ENCODE data around the gene C16orf89.
"Not testable (repeated sequence)": the region's sequence is repeated elsewhere in the genome, so short reads cannot be mapped to it uniquely, and the experiment has no call there.

C16orf89 gene, protein sequence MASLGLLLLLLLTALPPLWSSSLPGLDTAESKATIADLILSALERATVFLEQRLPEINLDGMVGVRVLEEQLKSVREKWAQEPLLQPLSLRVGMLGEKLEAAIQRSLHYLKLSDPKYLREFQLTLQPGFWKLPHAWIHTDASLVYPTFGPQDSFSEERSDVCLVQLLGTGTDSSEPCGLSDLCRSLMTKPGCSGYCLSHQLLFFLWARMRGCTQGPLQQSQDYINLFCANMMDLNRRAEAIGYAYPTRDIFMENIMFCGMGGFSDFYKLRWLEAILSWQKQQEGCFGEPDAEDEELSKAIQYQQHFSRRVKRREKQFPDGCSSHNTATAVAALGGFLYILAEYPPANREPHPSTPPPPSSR

DNA sequence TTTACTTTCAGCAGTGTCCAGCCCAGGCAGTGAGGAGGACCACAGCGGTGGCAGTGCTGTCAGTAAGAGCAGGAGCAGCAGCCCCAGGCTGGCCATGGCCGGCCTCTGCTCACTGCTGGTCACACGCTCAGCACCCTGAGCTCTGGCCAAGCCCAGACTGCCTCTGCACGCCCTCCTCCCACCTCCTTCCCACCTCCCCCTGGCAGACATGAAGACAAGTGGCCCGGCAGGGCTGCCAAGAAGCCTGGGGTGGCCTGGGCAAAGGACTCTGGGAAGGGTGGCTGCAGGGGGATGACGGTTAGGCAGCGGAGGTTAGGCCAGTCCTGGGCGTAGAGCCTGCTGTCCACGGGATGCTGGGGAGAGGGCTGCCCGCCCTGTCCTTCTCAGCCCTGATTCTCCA lies at the start of gene C16orf89:
Gene C16orf89 (minus strand): TSS at position 144 of the 400 bp plus-strand sequence. CDS start 48 bp downstream, at position 96.
- no peak for DNase-seq (ENCODE audit: low read depth)
- TF ChIP-seq, protein P1, sequence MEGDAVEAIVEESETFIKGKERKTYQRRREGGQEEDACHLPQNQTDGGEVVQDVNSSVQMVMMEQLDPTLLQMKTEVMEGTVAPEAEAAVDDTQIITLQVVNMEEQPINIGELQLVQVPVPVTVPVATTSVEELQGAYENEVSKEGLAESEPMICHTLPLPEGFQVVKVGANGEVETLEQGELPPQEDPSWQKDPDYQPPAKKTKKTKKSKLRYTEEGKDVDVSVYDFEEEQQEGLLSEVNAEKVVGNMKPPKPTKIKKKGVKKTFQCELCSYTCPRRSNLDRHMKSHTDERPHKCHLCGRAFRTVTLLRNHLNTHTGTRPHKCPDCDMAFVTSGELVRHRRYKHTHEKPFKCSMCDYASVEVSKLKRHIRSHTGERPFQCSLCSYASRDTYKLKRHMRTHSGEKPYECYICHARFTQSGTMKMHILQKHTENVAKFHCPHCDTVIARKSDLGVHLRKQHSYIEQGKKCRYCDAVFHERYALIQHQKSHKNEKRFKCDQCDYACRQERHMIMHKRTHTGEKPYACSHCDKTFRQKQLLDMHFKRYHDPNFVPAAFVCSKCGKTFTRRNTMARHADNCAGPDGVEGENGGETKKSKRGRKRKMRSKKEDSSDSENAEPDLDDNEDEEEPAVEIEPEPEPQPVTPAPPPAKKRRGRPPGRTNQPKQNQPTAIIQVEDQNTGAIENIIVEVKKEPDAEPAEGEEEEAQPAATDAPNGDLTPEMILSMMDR (IDR thresholded peaks at IDR 0.05; ENCODE audit: low read length, missing control alignments) = no peak
- no peak within 1 kb of the TSS for H3K4me3 ChIP-seq (replicated peaks; ENCODE audit: low read depth, low read length)

DNA sequence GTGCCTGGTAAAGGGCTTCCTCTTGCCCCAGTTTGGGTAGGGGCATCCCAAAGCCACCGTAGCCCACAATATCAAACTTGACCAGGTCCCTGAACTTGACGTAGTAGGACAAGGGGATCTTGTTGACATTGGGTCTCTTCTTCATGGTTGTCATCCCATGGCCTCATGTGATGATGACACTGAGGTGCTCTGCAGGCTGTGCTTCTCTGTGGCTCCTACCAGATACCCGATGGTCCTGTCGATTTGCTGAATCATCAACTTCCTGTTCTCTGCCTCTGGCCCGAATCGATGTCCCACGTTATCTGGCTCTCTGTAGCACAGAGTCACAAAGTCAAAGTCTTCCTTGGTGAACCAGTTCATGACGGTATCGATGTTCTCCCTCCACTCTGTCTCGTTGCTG lies 45.2 kb upstream of the C16orf89 start:
- not testable (repeated sequence) for DNase-seq (ENCODE audit: low read depth)

DNA sequence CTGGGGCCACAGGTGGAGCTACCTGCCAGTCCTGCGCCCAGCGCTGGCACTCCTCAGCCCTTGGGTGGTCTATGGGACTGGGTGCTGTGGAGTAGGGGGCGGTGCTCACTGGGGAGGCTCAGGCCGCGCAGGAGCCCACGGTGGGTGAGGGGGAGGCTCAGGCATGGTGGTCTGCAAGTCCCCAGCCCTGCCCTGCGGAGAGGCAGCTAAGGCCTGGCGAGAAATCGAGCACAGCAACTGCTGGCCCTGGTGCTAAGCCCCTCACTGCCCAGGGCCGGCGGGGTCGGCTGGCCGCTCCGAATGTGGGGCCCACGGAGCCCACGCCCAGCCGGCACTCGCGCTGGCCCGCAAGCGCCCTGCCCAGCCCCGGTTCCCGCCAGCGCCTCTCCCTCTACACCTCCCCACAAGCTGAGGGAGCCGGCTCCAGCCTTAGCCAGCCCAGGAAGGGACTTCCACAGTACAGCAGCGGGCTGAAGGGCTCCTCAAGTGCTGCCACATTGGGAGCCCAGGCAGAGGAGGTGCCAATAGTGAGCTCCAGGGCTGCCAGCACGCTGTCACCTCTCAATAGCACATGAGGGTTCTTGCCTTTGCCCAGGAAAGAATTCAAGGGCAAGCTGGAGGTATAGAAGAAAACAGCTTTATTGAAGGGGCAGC lies 42.9 kb upstream of the C16orf89 start:
- DNase-seq (ENCODE audit: low read depth) = no peak
- no peak overlapping the region for H3K4me3 ChIP-seq (replicated peaks; ENCODE audit: low read depth, low read length)
- TF ChIP-seq, protein P1 (IDR thresholded peaks at IDR 0.05; ENCODE audit: low read length, missing control alignments) = no peak

More for the DNA sequence above, 45.2 kb upstream of the C16orf89 start:
- not testable (repeated sequence) for H3K4me3 ChIP-seq (replicated peaks; ENCODE audit: low read depth, low read length)

DNA sequence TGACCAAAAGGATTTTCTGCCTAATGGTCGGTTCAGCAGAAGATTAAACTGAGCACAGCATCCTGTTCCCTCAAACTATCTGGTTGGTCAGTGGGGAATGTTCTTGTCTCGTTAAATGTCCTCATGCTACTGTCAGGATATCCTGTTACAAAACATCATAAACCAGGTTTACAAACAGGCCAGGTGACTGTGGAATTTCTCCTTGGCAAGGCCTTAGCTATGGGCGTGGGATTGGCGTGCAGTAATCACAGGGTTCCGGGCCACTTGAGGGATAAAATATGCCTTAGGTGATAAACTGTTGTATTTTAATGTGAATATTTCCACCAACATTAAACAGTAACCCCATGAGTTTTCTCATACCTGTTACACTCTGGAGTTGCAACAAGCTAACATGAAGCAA lies 39.3 kb upstream of the C16orf89 start:
- not testable (repeated sequence) for H3K4me3 ChIP-seq (replicated peaks; ENCODE audit: low read depth, low read length); DNase-seq (ENCODE audit: low read depth)

DNA sequence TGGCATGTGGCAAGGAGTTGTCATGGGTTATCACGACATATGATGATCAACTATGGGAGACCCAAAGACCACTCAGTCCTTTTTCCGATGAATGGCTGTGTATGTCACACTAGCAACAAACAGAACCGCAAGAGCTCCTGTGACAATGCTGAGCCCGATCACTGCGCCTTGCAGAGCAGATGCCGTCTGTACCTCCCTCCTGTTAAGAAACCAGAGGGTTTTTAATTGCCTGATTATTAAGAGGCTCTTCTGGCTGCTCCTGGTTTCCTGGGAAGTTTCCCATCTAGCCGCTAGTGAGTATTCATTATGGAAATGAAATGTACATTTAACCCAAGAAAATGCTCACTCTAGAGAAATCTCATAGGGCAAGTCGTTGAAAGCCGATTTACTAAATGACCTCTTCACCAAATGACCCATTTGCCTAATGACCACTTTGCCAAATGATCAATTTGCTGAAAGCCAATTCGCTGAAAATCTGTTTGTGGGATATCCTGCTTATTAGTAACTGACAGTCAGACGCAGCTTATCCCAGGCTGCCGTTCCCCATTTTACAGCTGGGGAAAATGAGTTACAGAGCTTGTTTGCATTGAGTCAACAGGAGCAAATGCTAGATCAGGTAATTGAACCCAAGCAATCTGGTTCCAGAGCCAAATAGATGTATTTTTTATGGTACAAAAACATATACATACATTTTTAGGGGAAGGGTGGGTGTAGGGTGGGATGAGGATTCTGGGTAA lies 37.7 kb upstream of the C16orf89 start:
- not testable (repeated sequence) for H3K4me3 ChIP-seq (replicated peaks; ENCODE audit: low read depth, low read length); DNase-seq (ENCODE audit: low read depth)

DNA sequence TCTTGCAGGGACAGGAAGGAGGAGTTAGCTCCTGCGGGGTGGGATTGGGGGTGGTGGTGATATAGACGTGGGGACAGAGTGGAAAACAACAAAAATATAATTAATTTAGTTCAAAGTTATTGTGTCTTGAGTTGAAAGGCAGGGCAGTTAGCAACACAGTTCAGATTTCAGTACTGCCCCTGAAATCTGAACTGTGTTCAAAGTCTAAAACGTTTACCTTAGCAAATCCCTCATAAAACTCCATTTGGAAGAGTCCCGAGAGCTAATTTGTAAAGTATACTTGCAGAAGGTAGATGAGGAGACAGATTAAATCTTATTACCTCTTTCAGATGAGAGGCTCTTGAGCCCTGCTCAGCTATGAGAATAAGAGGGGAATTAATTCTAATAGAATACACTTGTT lies 33.4 kb upstream of the C16orf89 start:
- H3K4me3 ChIP-seq (replicated peaks; ENCODE audit: low read depth, low read length) = not testable (repeated sequence)

DNA sequence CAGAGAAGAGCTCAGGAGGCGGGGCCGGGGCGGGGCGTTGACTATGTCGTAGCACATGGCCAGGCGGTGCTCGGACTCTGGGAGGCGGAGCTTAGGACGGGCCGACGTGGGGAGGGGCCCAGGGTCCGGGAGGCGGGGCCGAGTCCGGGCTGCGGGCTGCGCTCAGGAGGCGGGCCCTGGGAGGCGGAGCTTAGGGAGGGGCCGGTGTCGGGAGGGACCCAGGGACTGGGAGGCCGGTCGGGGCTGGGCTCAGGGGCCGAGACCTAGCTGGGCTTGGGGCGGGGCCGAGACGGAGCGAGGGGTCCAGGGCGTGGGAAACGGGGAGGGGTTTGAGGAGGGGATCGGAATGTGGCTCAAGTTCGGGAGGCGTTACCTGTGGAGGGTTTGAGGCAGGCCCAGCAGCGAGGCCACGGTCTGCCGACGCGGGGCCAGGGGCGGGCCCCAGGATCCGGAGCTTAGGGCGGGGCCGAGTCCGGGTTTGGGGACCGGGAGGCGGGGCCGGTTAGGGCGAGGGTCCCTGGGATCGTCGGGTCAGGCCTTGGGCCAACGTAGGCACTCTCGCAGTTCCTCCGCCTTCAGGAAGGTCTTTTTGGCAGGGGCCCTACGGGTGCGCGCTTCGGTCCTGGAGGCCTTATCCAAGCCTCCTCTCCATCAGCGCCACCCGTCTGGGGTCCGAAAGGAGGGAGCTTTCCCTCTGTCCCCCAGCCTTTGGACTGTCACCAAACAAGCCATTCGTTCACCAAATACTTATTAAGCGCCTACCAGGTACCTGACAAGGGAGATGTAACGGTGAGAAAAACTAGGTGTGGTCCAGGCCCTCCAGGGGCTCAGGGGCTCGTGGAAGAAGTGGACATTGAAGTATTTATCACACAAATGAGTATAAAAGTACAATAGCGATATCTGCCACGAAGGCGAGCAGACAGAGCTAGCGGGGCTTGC lies 32.7 kb upstream of the C16orf89 start:
- H3K4me3 ChIP-seq (replicated peaks; ENCODE audit: low read depth, low read length) = peak overlapping the region; percentile 61
- DNase-seq (ENCODE audit: low read depth) = peak; percentile 73

More for the DNA sequence above, 33.4 kb upstream of the C16orf89 start:
- DNase-seq (ENCODE audit: low read depth) = not testable (repeated sequence)

DNA sequence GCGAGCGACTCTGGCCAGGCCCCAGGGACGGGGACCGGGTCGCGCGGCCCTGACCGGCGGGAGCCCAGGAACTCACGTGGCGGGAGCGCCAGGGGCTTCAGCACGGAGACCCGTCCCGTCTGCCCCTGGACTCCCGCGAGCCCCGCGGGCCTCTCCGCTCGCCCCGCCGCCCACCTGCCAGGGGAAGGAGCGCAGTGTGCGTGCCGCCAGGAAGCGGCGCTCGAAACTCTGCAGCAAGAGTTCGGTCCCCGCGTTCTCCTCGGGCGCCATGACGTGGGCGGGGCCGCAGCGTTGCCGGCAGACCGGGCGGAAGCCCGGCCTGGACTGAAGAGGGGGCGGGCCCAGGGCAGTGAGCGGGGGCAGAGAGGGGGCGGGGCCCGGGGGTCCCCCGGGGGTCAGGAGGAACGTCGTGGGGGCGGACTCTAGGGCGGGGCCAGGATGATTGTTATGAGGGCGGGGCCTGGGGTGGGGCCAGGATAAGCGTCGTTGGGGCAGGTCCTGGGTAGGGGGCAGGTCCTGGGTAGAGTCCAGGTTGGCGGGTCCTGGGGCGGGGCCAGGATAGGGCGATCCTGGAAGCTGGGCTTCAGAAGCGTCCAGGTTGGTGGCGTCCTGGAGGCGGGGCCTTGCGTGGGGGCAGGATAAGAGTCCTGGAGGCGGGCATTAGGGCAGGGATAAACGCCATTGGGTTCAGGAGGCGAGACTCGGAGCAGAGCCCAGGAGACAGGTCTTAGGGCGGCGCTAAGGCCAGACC lies 31.9 kb upstream of the C16orf89 start, which contains the start of gene EEF2KMT:
Gene EEF2KMT (minus strand): TSS at position 326 of the 751 bp plus-strand sequence. CDS start 56 bp downstream, at position 270.
- H3K4me3 ChIP-seq (replicated peaks; ENCODE audit: low read depth, low read length) = peak within 1 kb of the TSS; percentile 61
- peak; percentile 100 for DNase-seq (ENCODE audit: low read depth)

DNA sequence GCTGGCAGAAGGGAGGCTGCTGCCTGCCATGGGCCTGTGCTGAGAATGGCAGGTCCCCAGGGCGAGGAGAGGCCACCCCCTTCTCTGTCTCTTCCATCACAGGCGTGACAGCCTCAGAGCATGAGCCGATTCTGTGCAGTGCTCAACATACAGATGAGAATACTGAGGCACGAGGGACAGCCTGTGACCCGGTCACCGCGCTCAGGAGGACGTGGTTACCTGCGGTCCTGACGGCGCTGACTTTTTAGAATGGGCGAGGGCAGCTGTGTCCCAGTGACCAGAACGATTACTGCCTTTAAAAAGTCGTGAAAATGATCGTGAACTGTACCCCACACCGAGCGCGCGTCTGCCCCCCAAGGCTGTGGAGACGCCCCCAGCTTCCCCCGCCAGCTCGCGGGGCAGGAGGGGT lies 31.3 kb upstream of the C16orf89 start:
- H3K4me3 ChIP-seq (replicated peaks; ENCODE audit: low read depth, low read length) = peak overlapping the region; percentile 58
- DNase-seq (ENCODE audit: low read depth) = not testable (repeated sequence)

DNA sequence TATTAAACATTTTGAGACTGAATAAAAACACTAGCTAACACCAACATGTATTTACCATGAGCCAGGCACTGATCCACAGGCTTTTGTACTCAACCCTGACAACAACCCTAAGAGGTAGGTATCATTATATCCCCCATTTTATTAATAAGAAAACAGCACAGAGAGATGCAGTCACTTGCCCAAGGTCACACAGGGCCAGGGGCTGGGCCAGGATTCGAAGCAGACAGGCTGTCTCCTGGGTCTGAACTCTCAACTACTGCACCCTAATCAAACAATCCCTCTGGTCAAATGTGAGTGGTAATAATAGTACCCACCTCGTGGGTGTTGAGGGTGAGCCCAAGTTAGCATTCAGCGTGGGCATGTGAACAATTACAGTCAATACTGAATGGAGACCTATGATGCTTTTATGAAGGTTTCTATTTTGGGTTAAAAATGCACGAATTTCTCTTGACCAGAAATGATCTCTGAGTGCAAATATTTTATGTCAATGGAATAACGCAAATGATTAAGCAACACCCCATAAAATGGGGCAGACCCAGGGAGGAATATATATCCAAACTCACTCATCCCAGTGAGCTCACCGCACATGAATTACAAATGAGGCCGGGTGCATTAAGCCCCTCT lies 30.8 kb upstream of the C16orf89 start:
- H3K4me3 ChIP-seq (replicated peaks; ENCODE audit: low read depth, low read length) = peak overlapping the region; percentile 58

DNA sequence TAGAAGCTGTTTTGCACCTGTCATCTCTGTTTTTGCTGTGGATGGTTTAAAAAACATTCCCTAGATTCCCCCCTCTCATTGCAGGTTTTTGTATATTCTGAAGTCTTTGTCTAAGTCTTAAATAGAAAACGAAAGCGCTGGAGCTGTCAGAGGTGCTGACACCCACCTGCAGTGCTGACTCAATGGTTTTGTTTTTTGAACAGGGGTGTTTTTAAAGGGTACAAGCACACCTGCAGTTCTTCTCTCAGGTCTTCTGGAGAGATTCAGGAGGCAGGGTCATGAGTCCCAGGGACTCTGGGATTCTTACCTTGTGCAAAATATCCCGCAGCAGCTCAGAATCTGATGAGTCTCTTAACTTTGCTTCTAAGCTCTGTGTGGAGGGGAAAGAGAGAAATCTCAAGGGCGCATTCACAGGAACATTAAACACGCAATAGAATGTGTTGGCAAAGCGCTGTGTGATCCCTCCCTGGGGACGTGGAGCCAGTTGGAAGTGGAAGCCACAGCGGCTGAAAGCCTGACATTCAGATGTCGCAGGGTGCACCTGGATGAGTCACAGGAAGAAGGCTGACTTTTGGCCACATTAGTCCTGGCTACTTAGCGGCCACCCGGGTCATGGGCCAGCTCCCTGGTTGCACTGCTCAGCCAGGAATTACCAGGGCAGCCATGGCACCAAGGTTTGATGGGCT lies 29.5 kb upstream of the C16orf89 start:
- not testable (repeated sequence) for DNase-seq (ENCODE audit: low read depth); H3K4me3 ChIP-seq (replicated peaks; ENCODE audit: low read depth, low read length)

More for the DNA sequence above, 30.8 kb upstream of the C16orf89 start:
- not testable (repeated sequence) for DNase-seq (ENCODE audit: low read depth)

DNA sequence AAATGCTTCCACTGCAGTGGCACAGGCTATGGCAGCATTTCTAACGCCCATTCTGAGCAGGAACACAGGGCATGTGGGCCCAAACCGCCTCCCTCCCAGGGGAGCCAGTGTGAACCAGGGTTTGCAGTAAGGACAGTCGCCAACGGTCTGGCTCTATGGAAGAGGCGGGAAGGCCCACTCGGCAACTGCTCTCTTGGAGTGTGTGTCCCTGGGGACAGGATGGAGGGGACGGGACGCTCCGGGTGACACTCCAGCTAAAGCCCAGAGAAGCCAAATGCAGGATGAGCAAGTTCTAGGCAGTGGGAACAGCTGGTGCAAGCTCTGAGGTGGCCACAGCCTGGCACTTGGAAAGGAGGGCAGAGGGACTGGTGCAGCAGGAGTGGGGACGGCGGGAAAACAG lies 28.0 kb upstream of the C16orf89 start:
- H3K4me3 ChIP-seq (replicated peaks; ENCODE audit: low read depth, low read length); DNase-seq (ENCODE audit: low read depth): not testable (repeated sequence)

DNA sequence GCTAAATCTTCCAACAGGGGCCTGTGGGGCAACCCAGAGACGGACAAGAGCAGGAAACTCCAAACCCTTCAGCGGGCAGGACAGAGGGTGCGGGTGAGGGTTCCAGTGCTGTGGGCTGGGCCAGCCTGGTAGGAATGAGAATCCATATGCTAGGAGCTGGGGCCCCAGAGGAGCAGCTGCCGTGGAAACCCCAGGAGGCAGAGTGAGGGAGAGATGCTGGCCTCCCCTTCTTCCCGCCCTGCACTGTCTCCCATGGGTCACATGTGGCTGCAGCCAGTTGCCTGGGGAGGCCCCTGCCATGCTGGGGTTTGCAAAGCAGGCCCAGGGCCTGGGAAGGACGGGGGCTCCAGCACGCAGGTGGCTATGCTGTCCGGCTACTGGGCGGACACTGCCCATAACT lies 27.3 kb upstream of the C16orf89 start:
- not testable (repeated sequence) for DNase-seq (ENCODE audit: low read depth); H3K4me3 ChIP-seq (replicated peaks; ENCODE audit: low read depth, low read length)

DNA sequence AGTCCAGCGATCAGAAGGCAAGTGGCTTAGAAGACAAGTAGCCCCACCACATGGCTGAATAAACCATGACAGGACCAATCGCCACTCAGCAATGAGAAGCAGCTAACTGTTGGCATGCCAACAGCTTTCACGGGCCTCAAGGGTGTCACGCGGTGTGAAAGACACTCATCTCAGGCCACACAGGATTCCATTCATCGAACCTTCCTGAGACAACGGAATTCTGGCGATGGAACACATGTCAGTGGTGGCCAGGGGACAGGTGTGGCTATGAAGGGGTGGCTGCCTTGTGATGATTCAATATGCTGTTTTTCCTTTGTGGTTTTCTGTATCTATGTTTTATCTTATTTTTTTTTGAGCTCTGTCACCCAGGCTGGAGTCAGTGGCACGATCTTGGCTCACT lies 24.8 kb upstream of the C16orf89 start:
- H3K4me3 ChIP-seq (replicated peaks; ENCODE audit: low read depth, low read length); DNase-seq (ENCODE audit: low read depth): not testable (repeated sequence)
